AG04450 (cell line): ENCODE results near the gene VAMP2. TPM values are rescaled to one million over a fixed set of nuclear protein-coding genes. Genes with fewer than 3 reads are reported as not detected.

ENCODE experiments used
- CTCF ChIA-PET: fragments of 300-600, 350-600 bp; formaldehyde crosslinking; extraction: SDS; loops from one replicate; lab custom pipeline; 2022; ENCODE audit warnings: antibody characterized with exemption, inconsistent platforms; lab: Charles Lee
- POLR2A ChIA-PET: fragments of 350-600 bp; formaldehyde crosslinking; extraction: SDS; loops from one replicate; lab custom pipeline; 2021; ENCODE audit warnings: antibody characterized with exemption, inconsistent platforms; lab: Yijun Ruan, JAX
- DNase-seq: peaks from one replicate; pipeline ENCODE4 v3.0.0-alpha.2; 2011; ENCODE audit warnings: low read depth, low spot score
- H3K27ac ChIP-seq: one replicate; pipeline ENCODE4 v1.5.1; 2012; ENCODE audit warnings: low read depth, low read length, control low read depth
- H3K27me3 ChIP-seq: one replicate; pipeline ENCODE4 v1.6.0; 2012; ENCODE audit warnings: low read length; ENCODE audit not compliant: control insufficient read depth, insufficient read depth
- H3K4me3 ChIP-seq: 2 replicates; pipeline ENCODE4 v1.5.1; 2011; ENCODE audit warnings: mild to moderate bottlenecking, low read depth, low read length, control low read depth
- H3K9me3 ChIP-seq: 2 replicates; pipeline ENCODE4 v1.5.1; 2012; ENCODE audit warnings: low read length; ENCODE audit not compliant: control insufficient read depth, insufficient read depth
- polyA plus RNA-seq: library from polyadenylated mRNA; depleted of rRNA; stranded (reverse); fragments of >200 nt; gene quantifications from 2 replicates; pipeline ENCODE4 v1.2.3, GENCODE V29; 2011
- TF ChIP-seq, protein P1 (sequence below): IDR thresholded peaks from 2 replicates; pipeline ENCODE4 v1.5.1; 2011; ENCODE audit warnings: low read depth, low read length, control low read depth, inconsistent platforms

VAMP2 gene
- polyA plus RNA-seq, 1 experiment, result 20.8 TPM

- ChIA-PET CTCF (interaction anchor here (1.2 kb wide), 1 partner anchor 18 kb away, joined by 3 read pairs; no protein-coding TSS in a partner anchor), POLR2A (interaction anchor here (2.0 kb wide), 1 partner anchor 18 kb away, joined by 23 read pairs; no protein-coding TSS in a partner anchor)
- no peak for DNase-seq
- no peaks in the 10 kb centered on the region; the same call in 1 of the 2 replicates for H3K9me3 ChIP-seq
- H3K4me3 ChIP-seq, result peak overlapping the region; percentile 72
- TF ChIP-seq, protein P1, sequence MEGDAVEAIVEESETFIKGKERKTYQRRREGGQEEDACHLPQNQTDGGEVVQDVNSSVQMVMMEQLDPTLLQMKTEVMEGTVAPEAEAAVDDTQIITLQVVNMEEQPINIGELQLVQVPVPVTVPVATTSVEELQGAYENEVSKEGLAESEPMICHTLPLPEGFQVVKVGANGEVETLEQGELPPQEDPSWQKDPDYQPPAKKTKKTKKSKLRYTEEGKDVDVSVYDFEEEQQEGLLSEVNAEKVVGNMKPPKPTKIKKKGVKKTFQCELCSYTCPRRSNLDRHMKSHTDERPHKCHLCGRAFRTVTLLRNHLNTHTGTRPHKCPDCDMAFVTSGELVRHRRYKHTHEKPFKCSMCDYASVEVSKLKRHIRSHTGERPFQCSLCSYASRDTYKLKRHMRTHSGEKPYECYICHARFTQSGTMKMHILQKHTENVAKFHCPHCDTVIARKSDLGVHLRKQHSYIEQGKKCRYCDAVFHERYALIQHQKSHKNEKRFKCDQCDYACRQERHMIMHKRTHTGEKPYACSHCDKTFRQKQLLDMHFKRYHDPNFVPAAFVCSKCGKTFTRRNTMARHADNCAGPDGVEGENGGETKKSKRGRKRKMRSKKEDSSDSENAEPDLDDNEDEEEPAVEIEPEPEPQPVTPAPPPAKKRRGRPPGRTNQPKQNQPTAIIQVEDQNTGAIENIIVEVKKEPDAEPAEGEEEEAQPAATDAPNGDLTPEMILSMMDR, result no peak
- no peaks in the 10 kb centered on the region for H3K27me3 ChIP-seq
- peak overlapping the region; percentile 88 for H3K27ac ChIP-seq
Observed at GRCh38 chr17:8155231-8155995, 7.3 kb downstream of the VAMP2 start.

GRCh38 chr17:8154608-8155155 is 8.1 kb downstream of the VAMP2 start:
- H3K27ac ChIP-seq, result peak overlapping the region; percentile 100
- CTCF ChIA-PET, result interaction anchor here (1.3 kb wide), 1 partner anchor 16 kb away, joined by 7 read pairs; no protein-coding TSS in a partner anchor
- peak overlapping the region; percentile 21; the same call in 1 of the 2 replicates for H3K4me3 ChIP-seq
- TF ChIP-seq, protein P1, result no peak
- H3K9me3 ChIP-seq, result no peaks in the 10 kb centered on the region; the same call in 1 of the 2 replicates
- H3K27me3 ChIP-seq, result no peaks in the 10 kb centered on the region
- DNase-seq, result no peak
- POLR2A ChIA-PET, result interaction anchor here (0.5 to 3.0 kb wide), 3 partner anchors 15 to 18 kb away, joined by 3 to 14 read pairs (median 7); no protein-coding TSS in a partner anchor

DNA sequence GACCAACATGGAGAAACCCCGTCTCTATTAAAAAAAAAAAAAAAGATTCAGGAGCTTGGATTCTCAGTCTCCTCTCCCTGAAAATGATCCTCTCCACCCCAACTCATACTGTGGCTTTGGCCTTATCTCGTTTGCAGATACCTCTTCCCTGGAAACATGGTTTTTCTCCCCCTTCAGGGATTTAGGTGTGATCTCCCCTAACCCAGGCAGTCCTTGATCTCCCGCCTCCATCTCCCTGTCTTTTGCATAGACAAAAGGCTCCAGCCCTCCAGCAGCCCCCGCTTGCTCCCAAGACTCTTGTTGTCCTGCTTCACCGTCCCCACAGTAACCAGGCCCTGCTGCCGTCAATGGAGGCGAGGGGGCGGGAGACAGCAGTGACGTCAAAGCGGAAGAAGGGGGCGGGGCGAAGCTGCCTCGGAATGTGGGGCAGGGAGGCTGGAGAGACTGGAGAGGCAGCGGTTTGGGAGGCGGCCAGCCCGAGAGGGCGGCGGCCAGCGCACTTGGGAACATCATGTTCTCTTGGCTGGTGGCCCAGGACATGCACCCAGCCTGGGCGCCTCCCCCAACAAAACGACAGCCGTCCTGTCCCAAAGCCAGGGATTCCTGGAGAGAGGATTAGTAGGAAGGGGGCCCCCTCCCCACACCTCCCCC is 8.7 kb downstream of the VAMP2 start:
- ChIA-PET CTCF (interaction anchor here (0.7 to 1.4 kb wide), 3 partner anchors 15 to 233 kb away, joined by 4 to 7 read pairs (median 4); partner anchors contain the start of gene ALOXE3), POLR2A (interaction anchor here (0.7 to 3.0 kb wide), 6 partner anchors 14 to 645 kb away, joined by 3 to 14 read pairs (median 4); no protein-coding TSS in a partner anchor)
- no peaks in the 10 kb centered on the region; the same call in 1 of the 2 replicates for H3K9me3 ChIP-seq
- TF ChIP-seq, protein P1, result no peak
- DNase-seq, result peak; percentile 98
- peak overlapping the region; percentile 45 for H3K4me3 ChIP-seq
- H3K27me3 ChIP-seq, result no peaks in the 10 kb centered on the region
- peak overlapping the region; percentile 100 for H3K27ac ChIP-seq

- Histone ChIP-seq H3K4me3 (no peak overlapping the region; the same call in 1 of the 2 replicates), H3K27me3 (no peaks in the 10 kb centered on the region), H3K9me3 (no peaks in the 10 kb centered on the region; the same call in 1 of the 2 replicates), H3K27ac (peak overlapping the region; percentile 100)
- peak; percentile 92 for DNase-seq
- TF ChIP-seq, protein P1, result no peak
- CTCF ChIA-PET, result interaction anchor here (0.7 to 1.4 kb wide), 3 partner anchors 15 to 234 kb away, joined by 4 to 7 read pairs (median 4); partner anchors contain the start of gene ALOXE3
- POLR2A ChIA-PET, result interaction anchor here (0.7 to 3.0 kb wide), 5 partner anchors 13 to 644 kb away, joined by 3 to 14 read pairs (median 4); no protein-coding TSS in a partner anchor
Observed at GRCh38 chr17:8153525-8153956, 9.2 kb downstream of the VAMP2 start.
